IPS DF 4.7 (cell line): Measurements from ENCODE around the gene DNMT3A.
"Not testable (repeated sequence)": the region's sequence is repeated elsewhere in the genome, so short reads cannot be mapped to it uniquely, and the experiment has no call there.

ENCODE experiments used
- DNase-seq: peaks from one replicate; pipeline ENCODE4 v3.0.0-alpha.2; 2013; ENCODE audit warnings: low spot score; ENCODE audit errors: extremely low read depth

The DNMT3A gene

DNA sequence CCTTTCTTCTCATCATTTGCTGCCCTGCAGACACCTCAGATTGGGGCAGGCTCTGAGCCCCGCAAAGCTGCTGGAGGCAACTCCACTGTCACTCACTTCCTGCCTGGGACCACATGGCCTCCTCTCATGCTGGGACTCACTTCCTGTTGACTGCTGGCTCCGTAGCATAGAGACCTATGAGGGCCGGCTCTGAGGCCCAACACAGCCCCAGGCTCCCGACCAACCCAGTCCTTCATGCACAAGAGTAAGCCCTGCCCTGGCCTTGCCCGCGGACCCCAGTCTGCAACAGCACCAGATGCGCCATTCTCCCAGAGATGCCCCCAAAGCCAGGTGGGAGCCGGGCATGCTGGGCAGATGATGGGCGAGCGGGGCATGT, 55.7 kb downstream of the DNMT3A start:
- no peak for DNase-seq

DNA sequence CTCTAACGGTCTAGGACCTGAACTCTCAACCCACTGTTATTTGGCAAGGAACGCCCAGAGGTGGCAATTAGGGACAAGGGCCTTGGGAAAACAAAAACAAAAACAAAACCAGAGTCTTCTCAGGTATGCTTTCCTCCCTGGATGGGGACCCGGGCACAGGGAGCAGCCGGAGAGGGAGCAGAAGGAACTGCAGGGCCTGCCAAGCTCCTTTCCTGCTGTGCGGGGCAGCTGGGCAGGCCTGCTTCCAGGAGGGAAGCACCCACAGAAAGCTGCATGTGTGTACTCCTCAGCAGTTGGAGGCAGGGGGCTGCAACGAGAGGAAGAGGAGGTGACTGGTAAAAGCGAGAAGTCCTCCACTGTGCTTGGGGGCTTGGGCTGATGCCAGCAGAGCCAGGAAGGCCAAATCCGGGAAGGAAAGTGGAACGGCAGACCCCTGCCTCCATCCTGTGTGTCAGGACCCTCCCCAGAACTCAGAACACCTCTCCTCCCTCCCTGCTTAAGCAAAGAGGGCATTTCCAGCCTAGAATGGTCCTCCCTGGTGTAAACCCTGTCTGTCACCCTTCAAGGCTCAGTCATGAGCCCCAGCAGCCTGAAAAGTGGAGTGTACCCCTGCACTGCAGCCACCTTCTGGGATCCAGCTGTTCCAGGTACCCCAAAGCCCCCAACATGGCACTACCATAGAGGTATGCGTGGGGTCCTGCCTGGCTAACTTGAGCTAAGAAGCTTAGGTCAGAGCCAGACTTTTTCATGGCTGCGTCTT, 56.3 kb downstream of the DNMT3A start:
- no peak for DNase-seq

DNA sequence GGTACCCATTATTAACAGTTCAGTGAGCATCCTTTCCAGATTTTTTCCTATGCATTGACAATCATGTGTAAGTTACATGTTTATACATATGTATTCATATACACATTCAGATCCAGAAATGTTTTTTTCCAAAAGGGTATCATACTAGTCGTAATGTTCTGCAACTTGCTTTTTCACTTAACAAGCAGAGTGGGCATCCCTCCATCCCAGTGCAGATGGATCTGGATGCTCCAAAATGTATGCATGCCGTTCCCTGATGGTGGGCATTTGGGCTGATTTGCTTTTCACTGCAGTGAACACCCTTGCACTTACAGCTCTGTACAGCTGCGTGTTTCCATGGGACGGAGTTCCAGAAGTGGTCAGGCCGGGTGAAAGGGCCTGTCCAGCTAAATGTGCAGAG, 57.0 kb downstream of the DNMT3A start:
- DNase-seq: no peak

DNA sequence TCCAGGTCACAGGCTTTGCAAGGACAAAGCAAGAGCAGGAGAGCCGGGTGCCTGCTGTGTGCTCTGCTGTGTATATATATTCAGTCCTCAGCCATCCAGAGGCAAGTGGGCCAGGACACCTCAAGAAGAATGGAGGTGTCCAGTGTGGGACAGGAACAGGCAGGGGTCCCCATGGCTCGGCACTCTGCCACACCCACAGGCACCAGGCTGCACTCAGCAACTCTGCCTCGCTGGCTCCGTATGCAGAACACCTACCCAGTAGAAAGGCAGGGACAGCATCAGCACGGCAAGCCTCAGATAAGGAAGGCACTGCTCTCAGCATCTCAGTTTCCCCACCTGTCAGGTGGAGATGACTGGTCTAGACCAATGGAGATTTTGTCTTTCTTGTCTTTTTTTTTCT, 57.8 kb downstream of the DNMT3A start:
- no peak for DNase-seq

DNA sequence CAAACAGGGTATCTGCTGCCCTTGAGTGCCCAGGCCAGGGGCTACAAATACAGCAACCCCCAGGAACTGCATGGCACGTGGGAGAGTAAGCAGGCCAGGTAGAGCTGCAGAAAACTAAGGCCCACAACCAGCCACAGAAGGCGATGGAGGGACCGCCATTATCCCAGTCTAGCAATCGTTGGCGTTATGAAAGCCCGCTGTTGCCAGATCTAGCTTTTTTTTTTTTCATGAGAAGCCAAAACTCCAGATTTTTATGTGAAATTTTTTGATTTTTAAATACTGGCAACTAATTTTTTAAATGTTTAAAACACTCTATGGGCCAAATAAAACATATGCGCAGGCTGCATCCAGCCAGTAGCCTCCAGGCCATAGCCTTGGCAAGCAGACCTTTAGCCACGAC, 59.8 kb downstream of the DNMT3A start:
- no peak for DNase-seq

DNA sequence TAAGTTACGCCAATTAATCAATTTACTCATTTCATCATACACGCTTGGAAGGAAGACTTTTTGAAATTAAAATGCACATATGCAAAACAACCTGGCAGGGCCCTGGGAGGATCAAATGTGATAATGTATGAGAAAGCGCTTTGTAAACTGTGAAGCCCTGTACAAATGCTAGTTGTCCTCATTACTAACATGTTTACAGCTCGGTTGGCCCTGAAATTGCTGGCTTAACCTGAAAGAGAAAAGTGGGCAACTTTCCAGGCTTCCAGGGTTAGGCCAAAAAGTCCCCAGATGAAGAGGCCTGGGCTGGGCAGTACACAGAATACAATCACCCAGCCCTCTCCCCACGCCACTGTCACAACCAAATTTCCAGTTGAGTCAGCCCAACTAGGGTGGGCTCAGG, 60.2 kb downstream of the DNMT3A start:
- no peak for DNase-seq

DNA sequence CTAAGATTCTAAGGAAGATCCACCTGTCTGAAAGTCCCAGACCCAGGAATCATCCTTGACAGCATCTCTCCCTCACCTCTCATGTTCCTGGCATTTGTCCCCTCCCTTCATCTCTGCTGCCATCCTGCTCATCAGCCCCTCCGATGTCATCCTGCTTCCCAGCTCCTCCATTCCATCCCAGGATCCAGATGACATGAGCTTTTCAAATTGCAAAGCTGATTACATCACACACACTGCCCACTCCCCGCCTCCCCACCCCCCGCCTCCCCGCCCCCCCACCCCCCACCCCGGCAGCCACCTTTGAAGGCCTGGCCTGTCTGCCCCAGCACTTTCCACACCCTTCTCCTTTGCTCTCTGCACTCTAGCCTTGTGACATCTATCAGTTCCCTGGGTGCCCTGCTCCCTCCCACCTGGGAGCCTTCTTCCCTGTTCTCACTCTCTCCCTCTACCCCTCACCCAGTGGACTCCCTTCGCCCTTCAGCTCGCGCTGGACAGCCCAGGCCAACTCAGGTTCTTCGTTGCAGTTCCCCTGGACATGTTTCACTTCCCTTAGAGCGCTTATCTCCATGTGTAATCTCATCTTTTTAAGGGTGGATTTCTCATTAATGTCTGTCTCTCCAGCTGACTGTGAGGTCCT, 61.6 kb downstream of the DNMT3A start:
- no peak for DNase-seq

DNA sequence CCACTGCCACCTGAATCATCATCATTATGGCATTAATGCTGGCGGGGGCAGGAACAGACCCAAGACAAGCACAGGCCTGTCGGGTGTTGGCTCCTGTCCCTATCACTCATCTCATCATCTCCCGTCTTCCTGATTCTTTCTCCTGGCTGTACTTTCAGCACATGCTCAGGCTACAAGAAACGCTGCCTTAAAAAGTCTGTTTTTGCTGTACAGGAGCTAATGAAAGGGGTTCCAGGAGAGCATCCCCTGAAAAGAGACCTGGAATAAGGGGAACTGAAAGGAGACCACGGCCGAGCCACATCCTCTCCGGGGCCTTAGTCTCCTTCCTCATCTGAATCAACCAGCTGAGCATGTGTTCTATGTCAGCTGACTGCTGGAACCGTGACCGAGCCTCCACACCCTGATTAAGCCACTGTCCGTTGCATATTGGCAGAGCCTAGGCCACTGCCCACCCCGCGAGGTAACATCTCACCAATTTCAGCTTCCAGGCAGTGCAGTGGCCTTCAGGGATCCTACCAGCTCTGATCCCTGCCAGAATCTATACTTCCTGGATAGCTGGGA, 62.6 kb downstream of the DNMT3A start:
- DNase-seq: no peak

DNA sequence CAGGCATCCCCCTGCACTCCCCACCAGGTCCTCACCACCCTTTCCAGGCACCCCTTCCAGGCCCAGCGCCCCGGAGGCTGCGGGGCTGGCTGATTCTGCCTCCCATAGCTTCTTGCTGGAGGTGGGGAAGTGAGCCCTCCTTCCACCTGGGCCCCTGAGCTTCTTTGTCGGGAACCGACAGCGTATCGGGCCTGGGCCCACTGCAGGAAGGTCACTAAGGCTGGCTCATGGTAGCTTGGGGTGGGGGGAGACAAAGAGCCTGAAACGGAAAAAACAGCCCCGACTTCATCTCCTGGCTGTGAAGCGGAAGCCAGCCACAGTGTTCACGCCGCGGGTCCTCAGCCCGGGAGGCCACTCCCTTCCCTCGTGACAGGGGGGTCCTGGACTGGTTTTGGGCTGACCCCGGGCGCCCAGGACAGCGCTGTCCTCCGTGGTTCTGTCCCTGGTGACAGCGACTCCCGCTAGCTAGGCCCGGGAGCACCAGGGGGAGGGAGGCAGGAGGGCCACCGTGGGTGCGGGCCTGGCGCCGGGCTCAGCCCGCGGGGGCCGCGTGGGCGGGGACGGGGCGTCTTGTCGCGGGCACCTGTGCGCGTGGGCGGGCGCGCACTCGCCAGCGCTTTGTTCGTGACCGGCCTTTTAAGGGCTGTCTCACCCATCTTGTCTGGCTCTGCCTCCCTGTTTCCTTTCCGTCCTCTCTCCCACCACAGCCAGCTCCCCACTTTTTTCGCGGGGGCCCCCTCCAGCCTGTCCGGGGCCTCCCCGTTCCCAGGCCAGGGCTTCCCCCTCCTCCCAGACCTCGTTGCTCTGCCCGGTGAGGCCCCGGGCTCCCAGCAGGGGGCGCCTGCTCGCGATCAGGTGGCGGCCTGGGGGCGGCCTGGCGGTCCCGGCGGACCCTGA, 64.9 kb downstream of the DNMT3A start:
- no peak for DNase-seq

DNA sequence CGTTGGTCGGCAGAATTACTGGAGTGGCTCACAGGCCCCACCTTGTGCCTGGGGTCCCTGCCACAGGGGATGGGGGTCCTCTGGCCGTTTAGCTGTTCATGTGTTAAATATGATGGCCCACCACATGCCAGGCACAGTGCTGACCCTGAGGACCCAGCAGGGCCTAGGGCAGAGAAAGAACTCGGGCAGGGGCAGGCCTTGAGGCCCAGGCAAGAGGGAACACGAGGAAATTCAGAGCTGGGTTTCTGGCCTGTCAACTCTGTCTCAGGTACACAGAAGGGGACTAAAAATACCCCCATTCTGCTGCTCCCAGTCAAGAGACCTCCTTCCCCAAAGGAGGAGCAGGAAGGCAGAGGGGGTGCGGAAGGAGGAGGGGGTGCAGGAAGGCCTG, 66.2 kb downstream of the DNMT3A start:
- no peak for DNase-seq

DNA sequence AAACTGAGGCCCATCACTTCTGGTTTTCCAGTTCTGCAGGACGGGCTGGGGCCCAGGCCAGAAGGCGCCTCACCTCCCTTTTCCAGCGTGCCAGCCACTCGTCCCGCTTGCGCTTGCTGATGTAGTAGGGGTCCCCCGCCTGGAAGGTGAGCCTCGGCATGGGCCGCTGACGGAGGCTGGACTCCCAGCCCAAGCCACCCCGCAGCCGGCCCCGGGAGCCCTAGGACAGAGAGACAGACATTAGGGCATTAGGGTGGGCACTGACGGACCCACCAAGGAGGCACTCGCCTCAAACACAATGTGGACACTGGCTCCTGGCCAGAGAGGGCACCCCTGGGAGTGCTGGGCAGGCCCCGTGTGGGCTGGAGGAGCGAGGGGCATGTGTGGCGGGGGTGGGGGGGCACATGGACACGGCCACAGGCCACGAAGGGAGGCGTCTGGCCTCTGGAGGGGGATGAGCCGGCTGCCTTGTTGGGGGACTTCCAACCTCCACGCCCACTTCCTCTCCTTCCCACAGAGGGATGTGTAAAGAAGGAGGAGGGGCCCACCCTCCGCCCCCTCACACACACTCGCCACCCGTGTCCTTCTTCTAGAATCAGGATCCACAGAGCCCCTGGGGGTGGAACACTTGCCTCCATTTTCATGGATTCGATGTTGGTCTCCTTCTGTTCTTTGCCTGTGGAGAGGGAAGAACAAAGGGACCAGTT, 66.7 kb downstream of the DNMT3A start:
- no peak for DNase-seq

DNA sequence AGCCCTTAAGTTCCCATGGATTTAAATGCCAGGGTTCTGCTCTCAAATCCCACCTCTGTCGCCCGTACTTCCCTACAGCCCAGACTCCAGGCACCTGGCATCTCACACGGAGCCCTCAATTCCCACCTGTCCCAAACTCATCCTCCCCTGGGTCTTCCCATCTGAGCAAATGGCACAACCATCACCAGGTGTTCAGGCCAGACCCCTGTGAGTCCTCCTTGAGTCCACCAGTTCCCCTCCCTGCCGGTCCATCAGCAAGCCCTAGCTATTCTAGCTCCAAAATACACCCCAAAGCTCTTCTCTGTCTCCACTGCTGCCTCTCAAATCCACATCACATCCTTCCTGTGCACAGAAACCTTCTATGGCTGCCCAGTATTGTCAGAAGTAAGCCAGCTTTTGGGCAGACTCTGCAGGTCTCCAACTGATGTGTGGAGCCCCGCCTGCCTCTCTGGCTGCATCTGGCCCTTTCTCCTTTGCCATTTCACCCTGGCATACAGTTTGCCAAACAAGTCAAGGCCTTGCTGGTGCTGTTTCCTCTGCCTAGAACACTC, 67.7 kb downstream of the DNMT3A start:
- no peak for DNase-seq

DNA sequence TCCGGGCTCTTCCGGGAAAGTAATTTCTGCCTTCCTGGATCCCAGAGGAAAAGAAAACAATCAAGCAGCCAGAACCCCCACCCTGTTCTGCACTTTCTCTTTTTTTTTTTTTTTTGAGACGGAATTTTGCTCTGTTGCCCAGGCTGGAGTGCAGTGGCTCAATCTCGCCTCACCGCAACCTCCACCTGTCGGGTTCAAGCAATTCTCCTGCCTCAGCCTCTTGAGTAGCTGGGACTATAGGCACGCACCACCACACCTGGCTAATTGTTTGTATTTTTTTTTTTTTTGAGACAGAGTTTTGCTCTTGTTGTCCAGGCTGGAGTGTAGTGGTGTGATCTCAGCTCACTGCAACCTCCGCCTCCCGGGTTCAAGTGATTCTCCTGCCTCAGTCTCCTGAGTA, 69.0 kb downstream of the DNMT3A start:
- not testable (repeated sequence) for DNase-seq

DNA sequence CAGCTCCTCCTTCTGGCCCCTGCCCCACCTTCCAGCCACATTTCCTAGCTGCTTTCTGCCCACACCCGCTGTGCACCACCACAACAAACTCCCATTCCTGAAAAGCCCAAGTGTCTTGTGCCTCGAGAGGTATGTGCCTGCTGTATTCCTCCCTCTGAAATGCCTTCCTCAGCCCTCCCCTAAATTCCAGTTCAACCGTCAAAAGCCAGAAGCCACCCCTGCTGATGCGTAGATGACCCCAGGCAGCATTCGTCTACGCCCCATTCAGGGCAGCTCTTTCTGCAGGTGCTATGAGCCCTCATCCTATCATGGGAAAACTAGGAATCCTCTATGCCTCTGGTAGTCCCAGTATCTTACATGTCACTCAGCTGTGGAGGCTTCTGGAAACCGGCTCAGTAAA, 71.7 kb downstream of the DNMT3A start:
- DNase-seq: no peak

DNA sequence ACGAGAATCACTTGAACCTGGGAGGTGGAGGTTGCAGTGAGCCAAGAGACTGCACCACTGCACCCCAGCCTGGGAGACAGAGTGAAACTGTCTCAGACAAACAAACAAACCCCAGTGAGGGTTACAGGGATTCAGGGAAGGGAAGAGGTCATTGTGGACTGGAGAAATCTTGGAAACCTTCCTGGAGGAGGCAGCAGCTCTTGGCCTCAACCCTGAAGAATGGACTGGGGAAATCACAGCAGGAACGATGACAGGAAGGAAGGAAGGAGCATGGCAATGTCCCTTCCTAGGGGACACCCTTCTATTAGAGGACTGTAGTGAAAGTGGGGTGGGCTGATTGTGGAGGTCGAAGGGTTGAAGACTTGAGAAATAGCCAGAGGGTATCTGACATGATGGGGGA, 72.5 kb downstream of the DNMT3A start:
- DNase-seq: no peak

DNA sequence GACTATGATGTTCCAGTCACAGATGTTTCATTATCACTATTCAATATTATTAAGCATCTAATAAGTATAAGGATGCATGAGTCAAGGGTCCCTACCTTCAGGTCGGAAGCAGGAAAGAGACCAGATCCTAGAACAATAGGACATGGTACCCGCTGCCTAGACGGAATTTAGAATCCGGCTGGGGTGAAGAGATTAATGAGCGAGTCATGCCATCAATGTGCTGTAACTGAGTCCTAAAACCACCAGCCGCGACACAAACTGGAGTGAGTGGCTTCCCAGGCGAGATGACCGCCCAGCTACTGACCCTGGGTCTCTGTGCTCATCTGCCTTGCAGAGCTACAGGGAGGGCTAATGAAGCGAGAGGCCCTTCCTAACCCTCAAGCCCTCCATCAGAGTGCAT, 73.6 kb downstream of the DNMT3A start:
- no peak for DNase-seq

DNA sequence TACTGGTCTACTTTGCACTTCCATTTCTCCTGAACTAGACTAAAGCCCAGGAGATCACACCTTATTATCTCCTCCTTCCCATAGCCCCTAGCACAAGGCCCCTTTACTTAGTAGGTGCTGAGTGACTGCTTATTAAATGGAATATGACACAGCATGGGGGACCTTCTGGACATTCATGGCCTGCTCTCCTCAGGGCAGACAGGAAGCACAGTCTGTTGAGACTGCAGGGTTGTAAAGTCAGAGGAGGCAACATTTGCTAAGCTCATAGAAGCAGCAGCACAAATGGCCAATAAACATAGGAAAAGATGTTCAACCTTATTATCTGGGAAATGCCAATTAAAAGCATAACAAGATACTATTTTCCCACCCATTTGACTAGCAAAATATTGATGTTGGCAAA, 75.3 kb downstream of the DNMT3A start:
- DNase-seq: no peak

DNA sequence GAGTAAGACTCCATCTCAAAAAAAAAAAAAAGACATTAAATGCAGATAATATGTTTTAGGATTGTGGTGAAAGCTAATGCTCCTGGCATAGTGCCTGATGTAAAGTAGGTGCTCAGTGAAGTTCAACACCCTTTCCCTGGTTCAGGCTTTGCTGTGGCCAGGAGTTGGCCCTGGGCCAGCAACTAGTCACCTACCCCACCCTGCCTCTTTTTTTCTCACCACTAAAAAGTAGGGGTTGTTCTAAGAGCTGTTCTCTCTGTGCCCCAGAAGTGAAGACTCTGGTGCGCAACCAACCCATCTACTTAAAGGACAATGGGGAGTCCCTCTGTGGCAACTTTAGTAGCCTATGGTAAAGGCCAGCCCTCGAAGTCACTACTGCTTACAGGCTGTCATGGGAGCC, 75.9 kb downstream of the DNMT3A start:
- no peak for DNase-seq

DNA sequence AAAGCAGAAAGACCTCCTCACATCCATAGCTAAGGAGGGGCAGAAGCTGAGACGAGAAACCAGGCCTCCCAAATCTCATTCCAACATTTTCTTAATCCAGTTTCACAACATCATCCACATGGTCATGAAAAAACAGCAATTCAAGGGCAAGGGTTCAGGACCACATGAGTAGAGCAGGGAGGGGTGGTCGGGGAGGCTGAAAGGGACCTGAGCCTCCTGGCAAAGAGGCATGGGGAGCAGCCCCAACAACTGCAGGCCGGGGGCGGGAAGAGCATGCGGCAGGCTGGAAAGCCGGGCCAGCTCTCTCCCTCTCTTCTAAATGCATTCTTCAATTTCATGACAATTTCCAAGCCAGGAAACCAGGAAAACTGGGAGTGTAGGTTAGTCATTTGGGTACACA, 76.7 kb downstream of the DNMT3A start:
- no peak for DNase-seq

DNA sequence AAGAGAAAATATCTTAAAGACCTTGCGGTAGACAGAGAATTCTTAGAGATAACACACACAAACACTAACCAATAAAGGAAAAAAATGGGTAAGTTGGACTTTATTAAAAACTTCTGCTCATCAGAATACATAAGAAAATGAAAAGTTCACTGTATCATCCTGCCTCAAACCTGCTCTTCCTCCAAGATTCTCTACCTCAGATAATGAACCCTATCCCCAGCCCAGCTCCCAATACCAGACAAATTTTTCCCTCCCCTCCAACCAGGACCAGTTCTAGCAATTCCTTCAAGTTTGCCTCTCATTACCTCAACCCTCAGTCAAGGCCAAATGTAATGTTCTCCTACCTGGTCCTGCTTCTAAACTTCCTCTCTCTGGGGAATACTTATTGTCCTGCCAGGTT, 79.4 kb downstream of the DNMT3A start:
- no peak for DNase-seq

DNA sequence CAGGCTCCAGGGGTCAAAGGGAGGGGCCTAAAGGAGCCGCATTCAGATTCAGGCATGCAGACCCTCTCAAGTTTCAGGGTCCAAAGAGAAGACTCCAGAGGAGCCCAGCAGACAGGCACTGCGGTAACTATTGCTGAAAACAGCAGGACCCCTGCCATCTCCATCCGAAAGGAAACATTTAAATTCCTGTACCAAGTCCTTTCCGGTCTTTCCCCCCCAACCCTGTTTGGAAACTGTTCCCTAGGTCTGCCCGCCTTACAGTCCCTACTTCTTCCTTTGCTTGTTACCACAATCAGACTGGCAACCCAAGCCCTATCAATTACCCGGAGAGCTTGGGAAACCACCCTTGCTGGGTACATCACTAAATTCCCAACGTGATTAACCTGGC, 82.0 kb downstream of the DNMT3A start:
- DNase-seq: peak; percentile 97
